Astrocyte (in vitro differentiated cells and primary cell): ENCODE data around the gene PRPF31.

Source experiments
- CTCF ChIP-seq: IDR thresholded peaks from 2 replicates; pipeline ENCODE4 v1.5.1; 2011; ENCODE audit warnings: low read depth, mild to moderate bottlenecking, inconsistent platforms, low read length, moderate library complexity; ENCODE audit not compliant: insufficient read depth
- EZH2 ChIP-seq: IDR thresholded peaks from 2 replicates; pipeline ENCODE4 v1.6.1; 2012; ENCODE audit warnings: mild to moderate bottlenecking, low read length, inconsistent platforms; ENCODE audit not compliant: insufficient read depth

DNA sequence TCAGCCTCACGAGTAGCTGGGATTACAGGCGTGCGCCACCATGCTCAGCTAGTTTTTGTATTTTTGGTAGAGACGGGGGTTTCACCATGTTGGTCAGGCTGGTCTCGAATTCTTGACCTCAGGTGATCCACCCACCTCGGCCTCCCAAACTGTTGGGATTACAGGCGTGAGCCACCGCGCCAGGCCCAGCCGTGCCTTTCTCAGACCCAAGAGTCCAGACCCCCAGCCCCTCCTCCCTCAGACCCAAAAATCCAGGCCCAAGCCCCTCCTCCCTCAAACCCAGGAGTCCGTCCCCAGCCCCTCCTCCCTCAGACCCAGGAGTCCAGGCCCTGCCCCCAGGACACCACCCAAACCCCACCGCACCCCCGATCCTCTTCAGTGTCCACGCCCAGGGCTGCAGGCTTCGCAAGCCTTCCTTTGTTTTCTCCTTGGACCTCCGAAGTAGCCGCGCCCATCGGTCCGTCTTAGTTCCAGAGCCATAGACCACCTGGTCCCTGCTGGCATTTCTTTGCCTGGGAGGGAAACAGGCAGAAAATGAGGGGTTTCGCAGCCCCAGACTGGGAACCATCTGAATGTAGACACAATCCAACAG, 53.7 kb downstream of the PRPF31 start:
- no peak for TF ChIP-seq CTCF
- no peak for TF ChIP-seq EZH2
